Dendritic cell treated with granulocyte-macrophage colony-stimulating factor and Interleukin-4, amounts not matched to agents 40 ng/mL and 50 ng/mL, for 4 days (primary cell): Measurements from ENCODE around the gene UNC5A.

Source experiments
- H3K27ac Mint-ChIP-seq: one replicate; pipeline ENCODE4 v1.8.0; 2022; ENCODE audit warnings: mild to moderate bottlenecking, mixed read lengths
- H3K27me3 Mint-ChIP-seq: one replicate; pipeline ENCODE4 v1.8.0; 2022; ENCODE audit warnings: mild to moderate bottlenecking, mixed read lengths
- H3K36me3 Mint-ChIP-seq: one replicate; pipeline ENCODE4 v1.8.0; 2022; ENCODE audit warnings: low read depth, mixed read lengths
- H3K4me1 Mint-ChIP-seq: one replicate; pipeline ENCODE4 v1.8.0; 2022; ENCODE audit warnings: low read depth, mixed read lengths
- H3K4me3 Mint-ChIP-seq: one replicate; pipeline ENCODE4 v1.8.0; 2022; ENCODE audit warnings: mild to moderate bottlenecking, moderate library complexity, mixed read lengths
- H3K9me3 Mint-ChIP-seq: one replicate; pipeline ENCODE4 v1.8.0; 2022; ENCODE audit warnings: mixed read lengths
- intact Hi-C: fragments of 100-400 bp; cut with micrococcal nuclease; formaldehyde crosslinking; loops from one replicate; pipeline ENCODE4 v1.15.0; 2022

The UNC5A gene

DNA sequence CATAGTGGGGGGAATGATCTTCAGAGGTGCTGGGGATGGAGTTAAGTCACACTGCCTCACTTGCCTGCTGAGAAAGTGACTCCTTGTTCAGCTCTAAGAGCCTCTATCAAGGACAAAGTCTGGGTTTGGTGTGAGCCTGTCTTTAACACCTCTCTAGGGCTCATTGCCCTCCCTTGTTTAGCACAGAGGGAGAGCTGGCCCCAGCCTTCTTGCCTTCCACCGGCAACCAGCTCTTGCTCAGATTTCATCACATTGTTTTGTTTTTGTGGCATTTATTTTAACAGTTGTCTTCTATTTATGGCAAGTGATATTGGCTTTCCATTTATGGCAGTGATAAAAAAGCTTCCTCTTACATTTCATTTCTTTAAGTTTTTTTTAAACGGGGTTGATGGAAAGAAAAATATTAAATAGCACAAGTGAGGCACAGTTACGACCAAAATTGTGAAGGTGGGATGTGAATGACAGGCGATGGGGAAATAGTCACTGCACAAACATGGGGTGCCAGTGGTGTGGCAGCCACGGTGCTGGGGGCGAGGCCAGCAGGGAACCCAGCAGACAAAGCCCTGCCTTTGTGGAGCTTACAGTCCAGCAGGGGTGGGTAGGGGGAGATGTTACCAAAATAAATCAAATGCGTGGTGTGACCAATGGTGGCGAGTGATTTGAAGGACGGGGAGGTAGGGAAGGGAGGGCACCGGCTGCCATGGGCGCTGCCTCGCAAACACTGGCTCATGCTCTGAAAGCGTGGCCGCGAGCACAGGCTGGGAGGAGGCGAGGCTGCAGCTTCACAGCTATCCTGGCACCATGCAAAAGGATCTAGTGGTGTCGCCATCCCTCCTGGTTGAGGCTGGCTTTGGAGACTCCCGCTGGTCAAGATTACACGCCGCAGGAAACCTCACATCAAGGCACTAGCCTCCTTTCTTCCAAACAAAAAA lies 21.2 kb upstream of the UNC5A start:
- intact Hi-C loops, result no loop called here
- Mint-ChIP-seq H3K36me3 (no peaks in the 10 kb centered on the region), H3K4me3 (no peak overlapping the region), H3K4me1 (no peaks in the 10 kb centered on the region), H3K27ac (no peak overlapping the region), H3K27me3 (peaks cover 65% of the 10 kb centered on the region), H3K9me3 (no peaks in the 10 kb centered on the region)

DNA sequence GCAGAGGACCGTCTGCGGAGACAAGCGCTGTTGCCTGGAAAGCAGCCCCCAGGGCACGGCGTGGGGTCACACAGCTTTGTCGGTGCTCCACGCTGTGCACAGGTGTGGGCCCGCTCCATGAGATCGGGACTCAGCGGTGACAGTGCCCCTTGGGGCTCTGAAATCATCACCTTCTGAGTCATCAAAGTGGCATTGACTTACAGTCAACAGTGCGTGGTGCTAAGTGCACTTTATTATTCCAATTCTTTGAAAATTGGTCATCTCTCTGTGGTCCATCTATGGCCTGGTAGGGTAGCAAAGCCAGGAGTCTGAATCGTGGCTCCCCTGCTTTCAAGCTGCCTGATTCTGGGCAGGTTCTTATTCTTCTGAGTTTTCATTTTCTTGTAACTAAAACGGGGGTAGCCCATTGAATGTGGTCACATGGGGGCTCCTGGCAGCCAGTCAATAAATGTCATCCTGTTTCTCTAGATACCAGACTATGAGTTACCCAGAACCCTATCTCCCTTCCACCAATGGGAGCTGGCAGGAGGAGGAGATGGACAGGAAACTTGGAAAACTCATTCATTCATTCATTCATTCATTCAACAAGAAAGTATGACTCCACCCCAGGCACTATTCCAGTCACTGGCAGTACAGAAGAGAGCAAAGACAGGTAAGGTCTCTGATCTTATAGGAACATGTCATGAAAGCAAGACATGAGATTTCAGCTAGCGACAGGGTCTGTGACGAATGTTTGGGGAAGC lies 20.3 kb upstream of the UNC5A start:
- no peak overlapping the region for H3K27ac Mint-ChIP-seq
- peaks cover 63% of the 10 kb centered on the region for H3K27me3 Mint-ChIP-seq
- no peaks in the 10 kb centered on the region for H3K4me1 Mint-ChIP-seq
- intact Hi-C loops, result no loop called here
- no peak overlapping the region for H3K4me3 Mint-ChIP-seq
- no peaks in the 10 kb centered on the region for H3K9me3 Mint-ChIP-seq
- no peaks in the 10 kb centered on the region for H3K36me3 Mint-ChIP-seq

DNA sequence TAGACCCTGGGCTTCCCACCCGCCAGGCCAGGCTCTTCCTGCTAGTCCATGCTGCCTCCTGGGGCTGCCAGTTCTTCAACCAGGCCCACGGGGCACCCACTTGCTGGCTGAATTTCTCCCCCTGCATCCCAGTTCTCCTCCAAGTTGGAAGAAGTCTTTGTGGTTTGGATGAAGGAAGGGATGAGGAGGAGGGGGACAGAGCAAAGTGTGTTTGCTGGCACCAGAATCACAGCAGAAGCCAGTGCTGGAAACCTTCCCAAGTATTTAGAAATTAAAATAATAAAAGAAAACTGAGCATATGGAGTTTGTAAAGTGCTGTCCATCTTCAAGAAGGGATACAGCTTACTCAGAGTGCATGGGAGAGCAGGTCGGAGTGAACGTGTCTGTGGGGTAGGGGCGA lies 19.4 kb upstream of the UNC5A start:
- intact Hi-C loops, result no loop called here
- peaks cover 57% of the 10 kb centered on the region for H3K27me3 Mint-ChIP-seq

DNA sequence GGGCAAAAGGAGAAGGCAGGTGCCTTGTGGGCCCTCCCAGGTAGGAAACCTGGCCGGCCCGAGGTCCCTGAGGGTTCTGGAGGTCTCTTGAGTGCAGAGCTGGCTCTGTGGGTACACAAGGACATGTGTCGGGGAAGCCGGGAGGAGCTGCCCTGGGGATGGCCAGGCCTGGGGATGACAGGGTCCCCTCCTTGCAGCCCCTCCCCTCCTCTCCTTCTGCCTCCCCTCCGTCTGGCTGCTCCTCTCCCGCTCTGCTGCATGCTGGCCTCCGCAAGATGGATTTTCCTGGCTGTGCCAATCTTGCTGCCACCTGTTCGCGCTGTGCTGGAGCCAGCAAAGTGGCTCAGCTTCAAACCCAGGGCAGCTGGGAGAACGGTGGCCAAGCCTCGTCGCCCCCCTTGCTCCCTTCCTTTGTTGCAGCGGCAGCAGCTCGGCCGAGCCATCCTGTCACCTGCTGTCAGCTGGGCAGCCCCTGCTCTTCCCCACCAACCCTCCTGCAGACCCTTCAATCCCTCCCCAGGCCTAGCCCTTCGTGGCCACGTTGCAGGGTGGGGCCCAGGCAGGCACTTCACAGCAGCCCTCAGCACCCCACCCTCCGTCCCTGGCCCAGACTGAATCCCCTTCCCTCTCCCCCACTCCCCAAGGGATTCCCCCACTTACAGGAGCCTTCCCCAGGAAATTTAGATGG lies 17.6 kb upstream of the UNC5A start:
- intact Hi-C loops, result no loop called here
- Mint-ChIP-seq H3K27ac (no peak overlapping the region), H3K4me1 (no peaks in the 10 kb centered on the region), H3K4me3 (no peak overlapping the region), H3K36me3 (no peaks in the 10 kb centered on the region), H3K27me3 (peaks cover 63% of the 10 kb centered on the region), H3K9me3 (no peaks in the 10 kb centered on the region)

More for the DNA sequence above, 19.4 kb upstream of the UNC5A start:
- H3K4me3 Mint-ChIP-seq, result no peak overlapping the region
- H3K27ac Mint-ChIP-seq, result no peak overlapping the region
- H3K9me3 Mint-ChIP-seq, result no peaks in the 10 kb centered on the region
- H3K36me3 Mint-ChIP-seq, result no peaks in the 10 kb centered on the region
- no peaks in the 10 kb centered on the region for H3K4me1 Mint-ChIP-seq

DNA sequence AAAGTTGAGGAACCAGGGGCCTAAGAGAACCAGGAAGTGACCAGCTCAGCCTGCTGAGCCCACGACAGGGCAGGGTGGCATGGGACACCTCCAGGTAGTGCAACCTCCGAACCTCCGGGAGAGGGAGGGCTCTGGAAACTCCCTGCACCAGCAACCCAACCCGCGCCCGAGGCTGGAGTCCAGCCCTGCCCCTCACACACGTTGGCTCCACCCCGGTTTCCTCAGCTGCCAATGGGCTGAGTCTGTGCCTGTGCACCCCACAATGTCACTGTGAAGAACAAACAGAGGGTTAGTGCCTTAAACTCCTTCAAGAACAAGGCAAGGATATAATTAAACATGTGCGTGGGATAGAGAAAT lies 17.0 kb upstream of the UNC5A start:
- intact Hi-C loops, result no loop called here
- Mint-ChIP-seq H3K27ac (no peak overlapping the region), H3K9me3 (no peaks in the 10 kb centered on the region), H3K27me3 (peaks cover 60% of the 10 kb centered on the region), H3K4me3 (no peak overlapping the region), H3K4me1 (no peaks in the 10 kb centered on the region), H3K36me3 (no peaks in the 10 kb centered on the region)

DNA sequence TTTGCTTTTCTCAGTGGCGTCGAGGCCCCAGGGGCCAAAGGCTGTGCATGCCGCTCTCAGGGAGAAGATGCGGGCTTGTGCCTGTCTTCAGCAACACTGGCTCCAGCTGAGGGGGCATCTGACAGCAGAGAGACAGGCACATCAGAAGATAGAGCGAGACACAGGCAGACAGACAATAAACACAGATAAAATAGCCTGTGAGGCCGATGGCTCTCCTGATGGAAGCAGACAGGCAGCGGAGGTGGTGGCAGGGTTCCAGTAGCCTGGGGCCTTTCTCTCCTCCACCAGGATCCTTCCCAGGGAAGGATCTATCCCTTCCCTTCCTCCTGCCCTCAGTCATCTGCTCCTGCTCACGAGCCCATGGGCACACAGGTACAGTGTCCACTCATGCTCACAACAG lies 16.6 kb upstream of the UNC5A start:
- Mint-ChIP-seq H3K27ac (no peak overlapping the region), H3K4me3 (no peak overlapping the region), H3K9me3 (no peaks in the 10 kb centered on the region), H3K27me3 (peaks cover 58% of the 10 kb centered on the region), H3K36me3 (no peaks in the 10 kb centered on the region), H3K4me1 (no peaks in the 10 kb centered on the region)
- intact Hi-C loops, result no loop called here

DNA sequence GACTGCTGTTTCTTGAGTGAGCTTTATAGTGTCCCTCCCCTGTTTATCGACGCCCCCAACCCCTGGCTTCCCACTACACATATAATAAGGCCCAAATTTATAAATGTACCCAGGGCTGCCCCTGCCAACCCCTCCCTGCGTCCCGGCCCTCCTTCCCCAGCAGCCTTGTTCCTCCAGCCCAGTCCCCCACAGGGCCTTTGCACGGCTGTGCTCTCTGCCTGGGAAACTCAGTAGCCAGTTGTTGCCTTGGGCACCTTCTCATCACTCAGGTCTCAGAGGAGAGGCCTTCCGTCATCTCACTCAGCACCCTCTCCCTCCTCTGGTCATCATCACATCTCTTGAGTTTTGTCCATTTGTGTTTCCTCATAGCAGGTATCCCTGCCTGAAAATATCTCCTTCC lies 15.8 kb upstream of the UNC5A start:
- intact Hi-C loops, result no loop called here
- Mint-ChIP-seq H3K27ac (no peak overlapping the region), H3K27me3 (peaks cover 51% of the 10 kb centered on the region), H3K4me3 (no peak overlapping the region), H3K36me3 (no peaks in the 10 kb centered on the region), H3K4me1 (no peaks in the 10 kb centered on the region), H3K9me3 (no peaks in the 10 kb centered on the region)

DNA sequence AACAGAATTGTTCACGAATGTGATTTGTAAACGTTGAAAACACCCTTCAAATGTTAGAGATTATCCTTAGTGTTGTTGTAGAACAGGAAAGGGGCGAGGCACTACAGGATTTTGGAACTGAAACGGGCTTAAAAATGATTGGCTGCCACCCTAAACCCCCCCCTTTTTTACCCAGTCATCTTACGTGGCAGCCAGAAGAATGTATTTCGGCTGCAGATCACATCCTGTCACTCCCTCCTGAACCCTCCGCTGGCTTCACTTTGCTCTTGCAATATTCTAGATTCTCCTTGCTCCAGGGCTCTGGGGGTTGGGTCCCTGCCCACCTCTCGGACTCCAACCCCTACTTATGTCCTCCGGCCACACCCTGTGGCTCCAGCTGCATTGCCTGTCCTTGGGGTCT lies 13.9 kb upstream of the UNC5A start:
- Mint-ChIP-seq H3K36me3 (no peaks in the 10 kb centered on the region), H3K4me3 (no peak overlapping the region), H3K27ac (no peak overlapping the region), H3K27me3 (peaks cover 37% of the 10 kb centered on the region), H3K4me1 (no peaks in the 10 kb centered on the region), H3K9me3 (no peaks in the 10 kb centered on the region)
- intact Hi-C loops, result no loop called here

DNA sequence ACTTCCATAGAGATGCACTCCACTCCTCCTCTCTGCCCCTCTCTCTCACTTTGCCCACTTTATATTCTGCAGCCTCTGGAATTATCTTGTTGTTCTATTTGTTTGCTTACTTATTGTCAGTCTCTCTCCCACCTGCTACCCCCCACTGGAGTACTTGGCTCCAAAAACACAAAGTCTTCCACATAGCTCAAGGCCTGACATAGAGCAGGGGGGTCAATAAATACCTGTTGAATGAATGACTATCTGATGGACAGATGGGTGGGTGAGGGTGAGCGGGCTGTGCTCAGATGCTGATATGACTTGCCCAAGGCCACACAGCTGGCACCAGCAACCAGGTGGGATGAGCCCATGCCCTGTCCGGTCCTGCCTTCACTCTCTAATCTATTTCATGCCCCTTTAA lies 13.4 kb upstream of the UNC5A start:
- Mint-ChIP-seq H3K4me3 (no peak overlapping the region), H3K27ac (no peak overlapping the region), H3K36me3 (no peaks in the 10 kb centered on the region), H3K4me1 (no peaks in the 10 kb centered on the region), H3K9me3 (no peaks in the 10 kb centered on the region), H3K27me3 (peaks cover 35% of the 10 kb centered on the region)
- intact Hi-C loops, result no loop called here

DNA sequence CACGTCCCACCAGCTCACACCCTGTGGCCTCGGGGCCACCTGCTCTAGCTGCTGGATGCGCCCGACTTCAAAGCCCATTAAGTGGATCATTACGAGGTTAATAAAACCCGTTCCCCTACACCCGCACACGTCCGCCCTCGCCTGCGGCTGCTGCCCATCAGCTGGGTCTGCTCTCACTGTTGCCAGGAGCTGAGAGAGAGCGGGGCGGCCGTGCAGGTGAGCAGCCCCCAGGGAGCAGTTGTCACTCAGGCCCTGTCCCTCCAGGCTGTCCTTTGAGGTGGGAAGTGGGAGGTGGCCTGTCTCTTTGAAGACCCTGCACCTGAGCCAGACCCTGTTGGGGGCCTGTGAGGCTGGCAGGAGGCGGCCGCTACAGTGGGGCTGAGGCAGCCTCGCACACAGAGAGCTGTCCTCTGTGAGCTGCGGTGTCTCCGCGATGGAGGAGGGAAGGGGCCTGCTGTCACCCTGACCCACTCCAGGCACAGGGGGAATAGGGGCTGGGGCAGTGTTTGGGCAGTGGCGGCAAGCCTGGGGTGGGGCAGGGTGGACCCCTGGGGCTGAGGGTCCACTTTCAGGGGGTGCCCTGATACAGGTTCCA lies 12.8 kb upstream of the UNC5A start:
- H3K27ac Mint-ChIP-seq, result no peak overlapping the region
- no peaks in the 10 kb centered on the region for H3K4me1 Mint-ChIP-seq
- H3K27me3 Mint-ChIP-seq, result peaks cover 35% of the 10 kb centered on the region
- no peak overlapping the region for H3K4me3 Mint-ChIP-seq
- H3K36me3 Mint-ChIP-seq, result no peaks in the 10 kb centered on the region
- intact Hi-C loops, result no loop called here
- H3K9me3 Mint-ChIP-seq, result no peaks in the 10 kb centered on the region

DNA sequence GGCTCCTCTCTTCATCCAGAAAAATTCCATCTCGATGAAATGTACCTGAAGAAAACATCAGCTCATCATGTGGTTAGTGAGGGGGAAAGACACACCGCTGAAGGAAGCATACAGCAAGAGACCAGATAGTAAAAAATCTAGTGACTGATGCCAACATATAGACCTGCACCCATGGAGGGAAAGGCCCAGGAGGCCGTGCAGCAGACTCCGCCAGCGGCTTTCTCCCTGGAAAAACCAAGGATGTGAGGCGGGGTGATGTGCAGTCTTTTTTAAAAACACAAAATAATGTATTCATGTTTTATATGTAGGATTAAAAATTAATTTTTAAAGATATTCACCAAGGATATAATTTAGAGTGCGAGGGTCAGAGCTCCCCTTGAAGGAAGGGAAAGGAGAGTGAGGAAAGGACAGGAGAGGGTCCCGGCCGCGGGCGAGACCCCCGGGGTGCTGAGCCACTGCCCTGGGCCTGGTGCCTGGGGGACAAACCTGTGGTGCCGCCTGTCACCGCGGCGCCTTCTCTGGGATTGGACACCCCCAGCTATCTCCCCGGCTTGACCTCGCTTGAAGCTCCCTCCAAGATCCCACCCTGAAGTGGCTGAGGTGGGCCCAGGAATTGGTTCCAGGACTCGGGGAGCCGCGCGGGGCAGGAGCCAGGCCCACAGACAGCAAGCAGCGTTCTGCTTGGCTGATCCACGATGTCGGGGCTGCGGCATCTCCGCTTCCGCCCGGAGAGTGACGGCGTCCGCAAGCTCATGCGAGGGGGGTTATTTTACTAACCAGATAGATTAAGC lies 12.1 kb upstream of the UNC5A start:
- intact Hi-C loops, result no loop called here
- no peaks in the 10 kb centered on the region for H3K4me1 Mint-ChIP-seq
- peaks cover 33% of the 10 kb centered on the region for H3K27me3 Mint-ChIP-seq
- no peak overlapping the region for H3K27ac Mint-ChIP-seq
- H3K4me3 Mint-ChIP-seq, result no peak overlapping the region
- no peaks in the 10 kb centered on the region for H3K36me3 Mint-ChIP-seq
- H3K9me3 Mint-ChIP-seq, result no peaks in the 10 kb centered on the region

DNA sequence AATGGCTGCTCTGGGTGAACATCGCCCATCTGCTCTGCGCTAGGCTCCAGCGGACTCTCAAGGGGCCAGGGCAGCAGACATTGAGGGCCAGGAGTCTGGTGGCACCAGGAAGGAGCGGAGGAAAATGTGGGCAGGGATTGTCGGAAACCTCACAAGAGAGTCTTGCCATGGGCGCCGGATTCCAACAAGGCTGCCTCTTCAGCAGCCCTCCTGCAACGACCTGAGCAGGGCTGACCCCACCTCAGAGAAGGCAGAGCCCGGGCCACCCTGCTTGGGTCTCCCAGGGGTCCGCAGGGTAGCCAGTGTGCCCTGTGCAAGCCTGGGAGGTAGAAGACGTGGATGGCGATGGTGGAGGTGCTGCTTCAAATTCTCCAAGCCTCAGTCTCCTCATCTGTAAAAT lies 11.4 kb upstream of the UNC5A start:
- Mint-ChIP-seq H3K4me3 (no peak overlapping the region), H3K27me3 (peaks cover 32% of the 10 kb centered on the region), H3K4me1 (no peaks in the 10 kb centered on the region), H3K9me3 (no peaks in the 10 kb centered on the region), H3K36me3 (no peaks in the 10 kb centered on the region), H3K27ac (no peak overlapping the region)
- intact Hi-C loops, result no loop called here

DNA sequence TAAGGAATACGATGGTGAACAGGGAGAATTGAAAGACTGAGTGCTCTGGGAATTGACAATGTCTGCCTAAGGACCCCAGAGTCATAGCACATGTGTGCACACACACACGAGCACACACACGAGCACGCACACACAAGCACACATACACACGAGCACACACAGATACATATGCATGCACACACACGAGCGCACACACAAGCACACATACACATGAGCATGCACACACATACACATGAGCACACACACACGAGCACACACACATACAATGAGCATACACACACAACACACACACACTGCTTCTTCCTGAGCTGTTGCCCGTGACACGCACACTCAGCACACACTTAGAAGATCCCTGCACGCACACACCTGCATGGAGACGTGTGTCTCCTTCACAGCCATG lies 10.9 kb upstream of the UNC5A start:
- Mint-ChIP-seq H3K4me1 (no peaks in the 10 kb centered on the region), H3K36me3 (no peaks in the 10 kb centered on the region), H3K9me3 (no peaks in the 10 kb centered on the region), H3K4me3 (no peak overlapping the region), H3K27me3 (peaks cover 32% of the 10 kb centered on the region), H3K27ac (no peak overlapping the region)
- intact Hi-C loops, result no loop called here
